Measurements from ENCODE around the gene TTN. TPM values are rescaled to one million over a fixed set of nuclear protein-coding genes. Genes with fewer than 3 reads are reported as not detected.

TTN gene
- total and polyA plus RNA-seq, 4 donors, result 0.01 to 3.0 (median 0.80) TPM

DNA sequence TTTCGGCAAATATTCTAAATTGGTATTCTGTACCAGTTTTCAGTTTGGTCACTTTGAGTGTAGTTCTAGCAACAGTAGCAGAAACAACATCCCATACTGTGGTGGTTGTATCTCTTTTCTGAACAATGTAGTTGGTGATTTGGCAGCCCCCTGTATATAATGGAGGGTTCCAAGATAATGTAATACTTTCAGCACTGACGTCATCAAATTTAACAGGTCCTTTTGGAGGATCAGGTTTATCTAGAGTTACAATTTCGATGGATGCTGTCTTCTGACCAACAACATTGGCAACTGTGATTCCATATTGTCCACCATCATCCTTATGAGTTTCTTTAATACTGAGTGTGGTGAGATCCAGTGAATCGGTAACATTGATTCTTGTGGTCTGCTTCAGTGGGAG, 239.0 kb downstream of the TTN start:
- Histone ChIP-seq H3K9me3 (ENCODE audit: control insufficient read depth in 4 of 4, low read length in 3 of 4) (no peaks in the 10 kb centered on the region), H3K27ac (ENCODE audit: low read depth in 1 of 2, low read length in 2 of 2) (no peak overlapping the region), H3K4me3 (ENCODE audit: low read depth in 1 of 3, low read length in 3 of 3) (no peak overlapping the region), H3K9ac (ENCODE audit: low read depth in 1 of 2, low read length in 2 of 2) (no peak overlapping the region), H3K4me1 (ENCODE audit: control insufficient read depth in 4 of 4, insufficient read depth in 4 of 4, low read length in 3 of 4) (no peaks in the 10 kb centered on the region), H3K27me3 (ENCODE audit: control insufficient read depth in 4 of 4, insufficient read depth in 4 of 4, low read length in 3 of 4) (no peaks in the 10 kb centered on the region), H3K36me3 (ENCODE audit: control insufficient read depth in 4 of 4, insufficient read depth in 3 of 4, low read depth in 1 of 4, low read length in 3 of 4) (peaks cover 1 to 23% (median 6%) of the 10 kb centered on the region in 4 donors)
- no peak for DNase-seq (ENCODE audit: low spot score)
- no peak for TF ChIP-seq EGR1 (IDR thresholded peaks at IDR 0.05; ENCODE audit: low read depth in 2 of 2)
- no peak for TF ChIP-seq YY1 (IDR thresholded peaks at IDR 0.05)
- TF ChIP-seq REST (IDR thresholded peaks at IDR 0.05), result no peak
- TF ChIP-seq, protein P1, sequence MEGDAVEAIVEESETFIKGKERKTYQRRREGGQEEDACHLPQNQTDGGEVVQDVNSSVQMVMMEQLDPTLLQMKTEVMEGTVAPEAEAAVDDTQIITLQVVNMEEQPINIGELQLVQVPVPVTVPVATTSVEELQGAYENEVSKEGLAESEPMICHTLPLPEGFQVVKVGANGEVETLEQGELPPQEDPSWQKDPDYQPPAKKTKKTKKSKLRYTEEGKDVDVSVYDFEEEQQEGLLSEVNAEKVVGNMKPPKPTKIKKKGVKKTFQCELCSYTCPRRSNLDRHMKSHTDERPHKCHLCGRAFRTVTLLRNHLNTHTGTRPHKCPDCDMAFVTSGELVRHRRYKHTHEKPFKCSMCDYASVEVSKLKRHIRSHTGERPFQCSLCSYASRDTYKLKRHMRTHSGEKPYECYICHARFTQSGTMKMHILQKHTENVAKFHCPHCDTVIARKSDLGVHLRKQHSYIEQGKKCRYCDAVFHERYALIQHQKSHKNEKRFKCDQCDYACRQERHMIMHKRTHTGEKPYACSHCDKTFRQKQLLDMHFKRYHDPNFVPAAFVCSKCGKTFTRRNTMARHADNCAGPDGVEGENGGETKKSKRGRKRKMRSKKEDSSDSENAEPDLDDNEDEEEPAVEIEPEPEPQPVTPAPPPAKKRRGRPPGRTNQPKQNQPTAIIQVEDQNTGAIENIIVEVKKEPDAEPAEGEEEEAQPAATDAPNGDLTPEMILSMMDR (IDR thresholded peaks at IDR 0.05; ENCODE audit: low read depth, low read length, missing input control), result no peak
- no peak for TF ChIP-seq NR2F2 (IDR thresholded peaks at IDR 0.05)
- WGBS, result 92% methylated on average over 4 of the region's 4 CpGs

- Histone ChIP-seq H3K9ac (ENCODE audit: low read depth in 1 of 2, low read length in 2 of 2) (no peak overlapping the region), H3K4me3 (ENCODE audit: low read depth in 1 of 3, low read length in 3 of 3) (no peak overlapping the region), H3K27me3 (ENCODE audit: control insufficient read depth in 4 of 4, insufficient read depth in 4 of 4, low read length in 3 of 4) (no peaks in the 10 kb centered on the region), H3K36me3 (ENCODE audit: control insufficient read depth in 4 of 4, insufficient read depth in 3 of 4, low read depth in 1 of 4, low read length in 3 of 4) (peaks cover 0 to 5% (median 1%) of the 10 kb centered on the region in 4 donors), H3K27ac (ENCODE audit: low read depth in 1 of 2, low read length in 2 of 2) (no peak overlapping the region), H3K9me3 (ENCODE audit: control insufficient read depth in 4 of 4, low read length in 3 of 4) (no peaks in the 10 kb centered on the region), H3K4me1 (ENCODE audit: control insufficient read depth in 4 of 4, insufficient read depth in 4 of 4, low read length in 3 of 4) (no peaks in the 10 kb centered on the region)
- WGBS, result 91% methylated on average over 2 of the region's 2 CpGs
- no peak for DNase-seq (ENCODE audit: low spot score)
- no peak for TF ChIP-seq TAF1 (conservative IDR thresholded peaks at IDR 0.05)
- no peak for TF ChIP-seq ATF3 (IDR thresholded peaks at IDR 0.05)
- no peak for TF ChIP-seq FOXA1 (IDR thresholded peaks at IDR 0.05)
- TF ChIP-seq, protein P1 (IDR thresholded peaks at IDR 0.05; ENCODE audit: low read depth, low read length, missing input control), result no peak
- TF ChIP-seq HNF4A (conservative IDR thresholded peaks at IDR 0.05), result no peak
- TF ChIP-seq MAX (IDR thresholded peaks at IDR 0.05), result no peak
- TF ChIP-seq NR2F2 (IDR thresholded peaks at IDR 0.05), result no peak
- TF ChIP-seq JUND (IDR thresholded peaks at IDR 0.05), result no peak
- no peak for TF ChIP-seq EGR1 (IDR thresholded peaks at IDR 0.05; ENCODE audit: low read depth in 2 of 2)
- no peak for TF ChIP-seq HNF4G (IDR thresholded peaks at IDR 0.05)
- TF ChIP-seq ZBTB33 (IDR thresholded peaks at IDR 0.05), result no peak
- TF ChIP-seq FOXA2 (IDR thresholded peaks at IDR 0.05), result no peak
- no peak for TF ChIP-seq GABPA (IDR thresholded peaks at IDR 0.05 in 1 of 2, conservative IDR thresholded peaks at IDR 0.05 in 1 of 2)
- no peak for TF ChIP-seq SP1 (IDR thresholded peaks at IDR 0.05)
- no peak for TF ChIP-seq RXRA (IDR thresholded peaks at IDR 0.05)
Observed at GRCh38 chr2:178553047-178553446, 254.2 kb downstream of the TTN start.

Measured in liver (tissue), 9 donors.